ENCODE results near the gene MAP1B.

The MAP1B gene

DNA sequence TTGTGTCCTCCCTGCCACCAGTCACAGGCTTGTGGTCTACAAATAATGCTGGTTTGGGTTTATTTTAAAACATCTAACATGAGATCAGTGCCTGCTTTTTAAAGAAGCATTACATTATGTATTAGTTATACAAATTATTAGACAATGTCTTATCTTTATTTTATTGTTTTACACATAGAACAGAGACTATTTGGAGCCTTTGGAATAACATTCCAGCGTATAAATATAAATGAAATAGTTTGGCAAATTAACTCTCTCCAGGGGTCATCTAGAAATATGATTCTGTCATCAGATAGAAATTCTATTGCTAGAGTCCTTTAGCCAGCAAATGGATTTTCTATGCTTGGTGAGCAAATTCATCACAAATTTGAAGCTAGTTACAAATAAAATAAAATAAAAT, 22.4 kb downstream of the MAP1B start:
- no peak for TF ChIP-seq CTCF (IDR thresholded peaks at IDR 0.05; ENCODE audit: low read length)
- no peak for TF ChIP-seq EZH2 (IDR thresholded peaks at IDR 0.05; ENCODE audit: borderline replicate concordance, low read length)
- Histone ChIP-seq H3K79me2 (ENCODE audit: insufficient read depth, low read length) (no peaks in the 10 kb centered on the region), H3K4me1 (ENCODE audit: insufficient read depth, low read length, severe bottlenecking) (no peaks in the 10 kb centered on the region), H2AFZ (ENCODE audit: low read length) (no peak overlapping the region), H4K20me1 (ENCODE audit: insufficient read depth, low read length) (no peaks in the 10 kb centered on the region), H3K9me3 (ENCODE audit: low read length) (no peaks in the 10 kb centered on the region), H3K4me3 (ENCODE audit: low read depth, low read length, poor library complexity, severe bottlenecking) (no peak overlapping the region), H3K27me3 (ENCODE audit: insufficient read depth, low read length) (no peaks in the 10 kb centered on the region), H3F3A (ENCODE audit: insufficient read depth, low read length) (no peaks in the 10 kb centered on the region), H3K27ac (ENCODE audit: low read depth, low read length, poor library complexity, severe bottlenecking) (no peak overlapping the region), H3K9ac (ENCODE audit: low read length) (no peak overlapping the region), H3K4me2 (ENCODE audit: low read length) (no peak overlapping the region), H3K9me2 (ENCODE audit: low read depth, low read length) (no peaks in the 10 kb centered on the region), H3K36me3 (ENCODE audit: insufficient read depth, low read length) (no peaks in the 10 kb centered on the region)

DNA sequence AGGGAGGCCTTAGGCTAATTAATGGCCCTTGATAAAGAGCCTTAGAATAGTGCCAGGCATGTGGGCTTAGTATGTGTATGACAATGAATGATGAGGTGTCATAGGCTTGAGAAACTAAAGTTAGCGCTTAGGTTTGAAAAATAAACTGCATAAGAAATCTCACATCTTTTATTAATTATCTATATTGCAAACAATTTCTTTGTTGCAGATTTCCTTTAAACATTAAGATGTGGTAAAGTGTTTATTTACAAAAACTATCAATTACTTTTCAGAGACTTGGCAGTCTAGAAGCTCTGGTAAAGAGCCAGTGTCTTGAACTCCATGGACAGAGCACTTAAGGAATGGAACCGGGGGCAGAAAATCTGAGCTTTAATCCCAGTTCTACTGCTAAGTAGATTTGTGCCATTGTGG, 23.1 kb downstream of the MAP1B start:
- Histone ChIP-seq H3K27ac (ENCODE audit: low read depth, low read length, poor library complexity, severe bottlenecking) (no peak overlapping the region), H3K4me1 (ENCODE audit: insufficient read depth, low read length, severe bottlenecking) (no peaks in the 10 kb centered on the region), H3K4me2 (ENCODE audit: low read length) (no peak overlapping the region), H3K9me3 (ENCODE audit: low read length) (no peaks in the 10 kb centered on the region), H3K9me2 (ENCODE audit: low read depth, low read length) (no peaks in the 10 kb centered on the region), H4K20me1 (ENCODE audit: insufficient read depth, low read length) (no peaks in the 10 kb centered on the region), H3K27me3 (ENCODE audit: insufficient read depth, low read length) (no peaks in the 10 kb centered on the region), H3F3A (ENCODE audit: insufficient read depth, low read length) (no peaks in the 10 kb centered on the region), H3K9ac (ENCODE audit: low read length) (no peak overlapping the region), H3K36me3 (ENCODE audit: insufficient read depth, low read length) (no peaks in the 10 kb centered on the region), H2AFZ (ENCODE audit: low read length) (no peak overlapping the region), H3K79me2 (ENCODE audit: insufficient read depth, low read length) (no peaks in the 10 kb centered on the region), H3K4me3 (ENCODE audit: low read depth, low read length, poor library complexity, severe bottlenecking) (no peak overlapping the region)
- no peak for TF ChIP-seq CTCF (IDR thresholded peaks at IDR 0.05; ENCODE audit: low read length)
- no peak for TF ChIP-seq EZH2 (IDR thresholded peaks at IDR 0.05; ENCODE audit: borderline replicate concordance, low read length)

GRCh38 chr5:72133212-72133990, 26.1 kb downstream of the MAP1B start:
- Histone ChIP-seq H3K9ac (ENCODE audit: low read length) (no peak overlapping the region), H3K79me2 (ENCODE audit: insufficient read depth, low read length) (no peaks in the 10 kb centered on the region), H3K36me3 (ENCODE audit: insufficient read depth, low read length) (no peaks in the 10 kb centered on the region), H3K27me3 (ENCODE audit: insufficient read depth, low read length) (no peaks in the 10 kb centered on the region), H3K9me2 (ENCODE audit: low read depth, low read length) (no peaks in the 10 kb centered on the region), H3K9me3 (ENCODE audit: low read length) (no peaks in the 10 kb centered on the region), H2AFZ (ENCODE audit: low read length) (no peak overlapping the region), H3K4me2 (ENCODE audit: low read length) (no peak overlapping the region), H3K4me3 (ENCODE audit: low read depth, low read length, poor library complexity, severe bottlenecking) (no peak overlapping the region), H4K20me1 (ENCODE audit: insufficient read depth, low read length) (no peaks in the 10 kb centered on the region), H3K27ac (ENCODE audit: low read depth, low read length, poor library complexity, severe bottlenecking) (no peak overlapping the region), H3F3A (ENCODE audit: insufficient read depth, low read length) (no peaks in the 10 kb centered on the region), H3K4me1 (ENCODE audit: insufficient read depth, low read length, severe bottlenecking) (peaks cover 4% of the 10 kb centered on the region)
- no peak for TF ChIP-seq CTCF (IDR thresholded peaks at IDR 0.05; ENCODE audit: low read length)
- TF ChIP-seq EZH2 (IDR thresholded peaks at IDR 0.05; ENCODE audit: borderline replicate concordance, low read length), result no peak

Measured in OCI-LY1 (cell line).